ENCODE measurements around the gene DDX41. TPM values are rescaled to one million over a fixed set of nuclear protein-coding genes. Genes with fewer than 3 reads are reported as not detected.

DDX41 gene
- total RNA-seq, 1 donor from 2014 or later = 60.7 TPM

- no peak overlapping the region for H3K4me3 Mint-ChIP-seq
- Histone ChIP-seq H3K4me3 (no peak overlapping the region), H3K4me2 (no peak overlapping the region), H3K9ac (no peak overlapping the region), H3F3A (ENCODE audit: low read depth) (peaks cover 19% of the 10 kb centered on the region), H3K9me3 (ENCODE audit: low read depth) (no peaks in the 10 kb centered on the region), H4K20me1 (ENCODE audit: low read depth) (peaks cover 12% of the 10 kb centered on the region), H2AFZ (replicated peaks) (no peak overlapping the region), H3K36me3 (peaks cover 2% of the 10 kb centered on the region), H3K4me1 (no peaks in the 10 kb centered on the region), H3K27me3 (no peaks in the 10 kb centered on the region), H3K27ac (no peak overlapping the region), H3K79me2 (ENCODE audit: low read depth) (no peaks in the 10 kb centered on the region)
- no peak overlapping the region for H3K27ac Mint-ChIP-seq
- peaks cover 37% of the 10 kb centered on the region for H3K4me1 Mint-ChIP-seq
- H3K27me3 Mint-ChIP-seq (ENCODE audit: insufficient read depth, low read depth) = peaks cover 10% of the 10 kb centered on the region
- no peaks in the 10 kb centered on the region for H3K9me3 Mint-ChIP-seq
- TF ChIP-seq EZH2phosphoT487 (IDR thresholded peaks at IDR 0.05) (no peak), EZH2 (IDR thresholded peaks at IDR 0.05) (no peak)
- TF ChIP-seq, protein P1, sequence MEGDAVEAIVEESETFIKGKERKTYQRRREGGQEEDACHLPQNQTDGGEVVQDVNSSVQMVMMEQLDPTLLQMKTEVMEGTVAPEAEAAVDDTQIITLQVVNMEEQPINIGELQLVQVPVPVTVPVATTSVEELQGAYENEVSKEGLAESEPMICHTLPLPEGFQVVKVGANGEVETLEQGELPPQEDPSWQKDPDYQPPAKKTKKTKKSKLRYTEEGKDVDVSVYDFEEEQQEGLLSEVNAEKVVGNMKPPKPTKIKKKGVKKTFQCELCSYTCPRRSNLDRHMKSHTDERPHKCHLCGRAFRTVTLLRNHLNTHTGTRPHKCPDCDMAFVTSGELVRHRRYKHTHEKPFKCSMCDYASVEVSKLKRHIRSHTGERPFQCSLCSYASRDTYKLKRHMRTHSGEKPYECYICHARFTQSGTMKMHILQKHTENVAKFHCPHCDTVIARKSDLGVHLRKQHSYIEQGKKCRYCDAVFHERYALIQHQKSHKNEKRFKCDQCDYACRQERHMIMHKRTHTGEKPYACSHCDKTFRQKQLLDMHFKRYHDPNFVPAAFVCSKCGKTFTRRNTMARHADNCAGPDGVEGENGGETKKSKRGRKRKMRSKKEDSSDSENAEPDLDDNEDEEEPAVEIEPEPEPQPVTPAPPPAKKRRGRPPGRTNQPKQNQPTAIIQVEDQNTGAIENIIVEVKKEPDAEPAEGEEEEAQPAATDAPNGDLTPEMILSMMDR (IDR thresholded peaks at IDR 0.05) = no peak
- DNase-seq (ENCODE audit: low spot score) = no peak
- peaks cover 29% of the 10 kb centered on the region for H3K36me3 Mint-ChIP-seq
These were observed 34.4 kb downstream of the DDX41 start for GRCh38 chr5:177482359-177482795.

- peak overlapping the region; percentile 53 for H3K27ac ChIP-seq
- no peak overlapping the region for H3K4me3 ChIP-seq
- no peaks in the 10 kb centered on the region for H3K4me1 ChIP-seq
- Mint-ChIP-seq H3K27me3 (ENCODE audit: insufficient read depth, low read depth) (peaks cover 10% of the 10 kb centered on the region), H3K4me3 (no peak overlapping the region), H3K36me3 (peaks cover 20% of the 10 kb centered on the region), H3K27ac (peak overlapping the region; percentile 89), H3K4me1 (peaks cover 40% of the 10 kb centered on the region), H3K9me3 (no peaks in the 10 kb centered on the region)
- no peaks in the 10 kb centered on the region for H3K79me2 ChIP-seq (ENCODE audit: low read depth)
- peaks cover 9% of the 10 kb centered on the region for H4K20me1 ChIP-seq (ENCODE audit: low read depth)
- H3K9ac ChIP-seq = no peak overlapping the region
- peaks cover 20% of the 10 kb centered on the region for H3F3A ChIP-seq (ENCODE audit: low read depth)
- H3K27me3 ChIP-seq = no peaks in the 10 kb centered on the region
- H3K9me3 ChIP-seq (ENCODE audit: low read depth) = no peaks in the 10 kb centered on the region
- TF ChIP-seq, protein P1 (IDR thresholded peaks at IDR 0.05) = no peak
- no peak for TF ChIP-seq EZH2 (IDR thresholded peaks at IDR 0.05)
- TF ChIP-seq EZH2phosphoT487 (IDR thresholded peaks at IDR 0.05) = no peak
- no peak overlapping the region for H3K4me2 ChIP-seq
- DNase-seq (ENCODE audit: low spot score) = no peak
- H2AFZ ChIP-seq (replicated peaks) = no peak overlapping the region
- no peaks in the 10 kb centered on the region for H3K36me3 ChIP-seq
These were observed 37.0 kb downstream of the DDX41 start for GRCh38 chr5:177479774-177480173.

- H3K4me2 ChIP-seq = no peak overlapping the region
- no peak overlapping the region for H2AFZ ChIP-seq (replicated peaks)
- no peaks in the 10 kb centered on the region for H3K9me3 ChIP-seq (ENCODE audit: low read depth)
- H3K27ac ChIP-seq = peak overlapping the region; percentile 53
- H3F3A ChIP-seq (ENCODE audit: low read depth) = peaks cover 28% of the 10 kb centered on the region
- H3K9ac ChIP-seq = no peak overlapping the region
- H3K27me3 Mint-ChIP-seq (ENCODE audit: insufficient read depth, low read depth) = peaks cover 13% of the 10 kb centered on the region
- H3K36me3 ChIP-seq = no peaks in the 10 kb centered on the region
- H3K27me3 ChIP-seq = no peaks in the 10 kb centered on the region
- no peak for TF ChIP-seq EZH2 (IDR thresholded peaks at IDR 0.05)
- TF ChIP-seq EZH2phosphoT487 (IDR thresholded peaks at IDR 0.05) = no peak
- TF ChIP-seq, protein P1 (IDR thresholded peaks at IDR 0.05) = no peak
- H3K79me2 ChIP-seq (ENCODE audit: low read depth) = no peaks in the 10 kb centered on the region
- no peaks in the 10 kb centered on the region for H3K9me3 Mint-ChIP-seq
- peak overlapping the region; percentile 89 for H3K27ac Mint-ChIP-seq
- peaks cover 9% of the 10 kb centered on the region for H4K20me1 ChIP-seq (ENCODE audit: low read depth)
- no peak overlapping the region for H3K4me3 ChIP-seq
- H3K4me1 Mint-ChIP-seq = peaks cover 42% of the 10 kb centered on the region
- H3K4me3 Mint-ChIP-seq = no peak overlapping the region
- no peak for DNase-seq (ENCODE audit: low spot score)
- H3K36me3 Mint-ChIP-seq = peaks cover 13% of the 10 kb centered on the region
- peaks cover 4% of the 10 kb centered on the region for H3K4me1 ChIP-seq
These were observed 37.8 kb downstream of the DDX41 start for GRCh38 chr5:177478711-177479646.

All from neural progenitor cell (in vitro differentiated cells).